ENCODE data around the gene KRT3.
"Not testable (repeated sequence)": the region's sequence is repeated elsewhere in the genome, so short reads cannot be mapped to it uniquely, and the experiment has no call there.

The KRT3 gene

DNA sequence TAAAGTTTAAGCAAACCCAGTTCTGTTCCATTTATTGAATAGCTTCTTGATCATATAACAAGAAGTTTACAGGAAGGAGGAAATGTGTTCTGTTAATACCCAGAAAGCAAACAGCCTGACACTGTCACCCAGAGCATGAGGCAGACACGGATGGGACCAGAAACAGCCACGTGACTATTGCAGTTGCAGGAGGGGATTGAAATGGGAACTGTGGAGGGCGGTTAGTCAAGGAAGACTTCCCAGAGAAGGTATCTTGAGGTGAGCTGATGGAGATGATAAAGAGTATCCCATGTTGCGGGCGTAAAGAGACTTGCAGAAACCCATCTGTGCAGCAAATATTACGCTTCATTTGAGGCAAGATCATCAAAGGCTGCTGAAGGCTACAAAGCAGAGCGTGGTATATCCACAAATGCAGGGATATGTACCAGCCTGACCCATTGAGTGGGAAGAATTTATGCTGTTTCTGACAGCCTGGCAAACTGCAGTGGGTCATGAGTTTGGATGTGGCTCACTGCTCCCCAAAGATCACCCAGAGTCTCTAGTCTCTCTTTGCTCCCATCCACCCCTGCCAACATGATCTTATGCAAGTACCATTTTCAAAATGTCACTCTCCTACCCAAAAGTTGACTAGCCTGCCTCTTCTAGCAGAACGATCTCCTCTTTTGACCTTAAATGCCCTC, 39.5 kb downstream of the KRT3 start:
- DNase-seq = no peak

GRCh38 chr12:52755533-52755932, 40.4 kb downstream of the KRT3 start:
- DNase-seq = no peak

GRCh38 chr12:52754135-52754534, 41.8 kb downstream of the KRT3 start:
- DNase-seq = no peak

DNA sequence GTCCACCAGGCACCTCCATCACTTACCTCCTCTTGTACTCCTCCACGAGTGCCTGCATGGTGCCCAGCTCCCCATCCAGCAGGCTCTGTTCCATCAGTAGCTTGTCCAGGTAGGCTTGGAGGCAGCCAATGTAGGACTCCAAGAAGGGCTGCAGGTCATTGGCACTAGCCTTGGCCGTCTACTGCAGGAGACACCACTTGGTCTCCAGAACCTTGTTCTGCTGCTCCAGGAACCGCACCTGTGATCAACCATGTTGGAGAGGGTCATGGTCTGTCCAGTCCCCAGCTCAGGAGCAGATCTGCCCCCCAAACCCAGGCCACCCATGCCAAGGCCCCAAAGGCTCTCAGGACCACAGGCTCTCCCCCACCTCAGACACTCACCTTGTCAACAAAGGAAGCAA, 42.6 kb downstream of the KRT3 start:
- DNase-seq = no peak

DNA sequence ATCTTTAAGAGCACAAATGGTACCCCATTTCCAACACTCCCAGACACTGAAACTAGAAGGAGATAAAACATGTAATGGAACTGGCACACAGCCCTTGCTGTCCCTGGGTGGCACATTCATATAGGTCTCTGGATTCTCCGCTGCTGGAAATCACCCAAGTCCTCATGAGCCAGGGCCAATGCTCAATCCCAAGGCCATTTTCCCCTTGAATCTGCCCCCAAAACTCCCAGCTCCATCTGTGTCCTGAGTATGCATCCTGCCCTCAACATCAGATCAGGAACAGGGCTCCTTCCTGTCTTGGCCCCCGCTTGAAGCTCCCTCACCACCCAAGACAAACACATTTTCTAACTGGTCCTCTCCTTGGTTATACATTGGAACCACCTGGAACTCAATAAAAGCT, 43.4 kb downstream of the KRT3 start:
- no peak for DNase-seq

GRCh38 chr12:52751795-52752194, 44.1 kb downstream of the KRT3 start:
- DNase-seq = no peak

GRCh38 chr12:52750532-52750931, 45.4 kb downstream of the KRT3 start:
- DNase-seq = not testable (repeated sequence)

GRCh38 chr12:52749827-52750226, 46.1 kb downstream of the KRT3 start:
- DNase-seq = no peak

- no peak for DNase-seq
Measured at GRCh38 chr12:52748578-52748977, 47.3 kb downstream of the KRT3 start.

DNA sequence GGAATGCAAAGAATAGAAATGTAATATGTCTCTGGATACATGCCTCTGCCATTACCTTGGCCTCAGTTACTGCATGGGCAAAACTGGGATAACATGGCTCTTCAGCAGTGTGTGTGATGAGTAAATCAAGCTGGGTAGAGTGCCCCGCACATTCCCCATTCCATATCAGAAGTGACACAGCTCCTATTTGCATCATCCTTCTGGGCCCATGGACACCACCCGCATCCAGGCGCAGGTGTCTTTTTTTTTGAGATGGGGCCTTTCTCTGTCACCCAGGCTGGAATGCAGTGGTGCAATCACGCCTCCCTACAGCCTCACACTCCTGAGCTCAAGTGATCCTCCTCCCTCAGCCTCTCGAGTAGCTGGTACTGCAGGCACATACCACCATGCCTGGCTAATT, 50.4 kb downstream of the KRT3 start:
- no peak for DNase-seq

- no peak for DNase-seq
Measured at GRCh38 chr12:52744493-52745156, 51.3 kb downstream of the KRT3 start.

- no peak for DNase-seq
Measured at GRCh38 chr12:52742822-52743457, 53.0 kb downstream of the KRT3 start.

- no peak for DNase-seq
Measured at GRCh38 chr12:52742196-52742580, 53.7 kb downstream of the KRT3 start.

- no peak for DNase-seq
Measured at GRCh38 chr12:52741375-52742195, 54.3 kb downstream of the KRT3 start.

DNA sequence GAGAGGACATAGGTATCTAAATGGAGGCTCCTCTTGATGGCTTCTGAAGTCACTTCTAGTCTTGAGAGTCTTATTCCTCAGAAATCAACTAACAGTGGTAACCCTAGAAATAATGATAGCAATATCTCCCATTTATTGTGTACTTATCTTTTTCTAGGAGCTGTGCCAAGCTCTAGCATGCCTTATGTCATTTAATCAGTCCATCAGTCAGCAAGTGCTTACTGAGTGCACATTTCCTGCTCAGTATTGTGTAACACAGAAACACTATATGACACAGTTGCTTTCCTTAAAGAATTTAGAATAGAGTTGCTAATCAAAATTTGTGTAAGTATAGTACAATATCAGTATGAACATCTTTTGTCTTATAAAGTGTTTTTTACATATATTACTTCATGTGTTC, 55.3 kb downstream of the KRT3 start:
- peak; percentile 3 for DNase-seq

- DNase-seq = no peak
Measured at GRCh38 chr12:52739963-52740362, 56.0 kb downstream of the KRT3 start.

Measured in NCI-H510A treated with DMSO at 0.1 percent for 48 hours (cell line).